Endometrial microvascular endothelial cells (primary cell): ENCODE measurements around the gene ATP5F1E. TPM values are rescaled to one million over a fixed set of nuclear protein-coding genes. Genes with fewer than 3 reads are reported as not detected.

Experiments
- in situ Hi-C: cut with HindIII; loops from 2 replicates; pipeline ENCODE4 v1.10.0; 2017; ENCODE audit warnings: low sequenced_read_pairs, low pct_unique_long_range_greater_than_20kb; ENCODE audit errors: inconsistent ontology term
- total RNA-seq: library from RNA; depleted of rRNA; stranded (reverse); fragments of >200 nt; gene quantifications from one replicate; pipeline ENCODE4 v1.2.3, GENCODE V29; 2015; ENCODE audit errors: inconsistent ontology term

ATP5F1E gene
- total RNA-seq, 1 donor from 2014 or later = 18.2 TPM

- in situ Hi-C loops = loop anchor here (25.0 kb wide), 1 partner anchor 149 kb away; the partner anchor contains the start of genes GNAS and GNAS-AS1
Measured at GRCh38 chr20:59010995-59011873, 20.9 kb downstream of the ATP5F1E start.

- in situ Hi-C loops = loop anchor here (25.0 kb wide), 1 partner anchor 148 kb away; the partner anchor contains the start of genes GNAS and GNAS-AS1
Measured at GRCh38 chr20:59010321-59010994, 21.7 kb downstream of the ATP5F1E start.

GRCh38 chr20:59008715-59009336, 23.3 kb downstream of the ATP5F1E start:
- in situ Hi-C loops = loop anchor here (25.0 kb wide), 1 partner anchor 147 kb away; the partner anchor contains the start of genes GNAS and GNAS-AS1

GRCh38 chr20:59007665-59008511, 24.2 kb downstream of the ATP5F1E start:
- in situ Hi-C loops = loop anchor here (25.0 kb wide), 1 partner anchor 146 kb away; the partner anchor contains the start of genes GNAS and GNAS-AS1

GRCh38 chr20:59006864-59007664, 25.1 kb downstream of the ATP5F1E start, which contains the start of gene CTSZ:
TSS of gene CTSZ (minus strand) at chr20:59007254. CDS start at chr20:59007128, 126 bp downstream.
- in situ Hi-C loops = loop anchor here (25.0 kb wide), 1 partner anchor 145 kb away; the partner anchor contains the start of genes GNAS and GNAS-AS1

GRCh38 chr20:59006167-59006863, 25.8 kb downstream of the ATP5F1E start:
- in situ Hi-C loops = loop anchor here (25.0 kb wide), 1 partner anchor 144 kb away; the partner anchor contains the start of genes GNAS and GNAS-AS1

GRCh38 chr20:59005523-59006166, 26.5 kb downstream of the ATP5F1E start:
- in situ Hi-C loops = loop anchor here (25.0 kb wide), 1 partner anchor 143 kb away; the partner anchor contains the start of genes GNAS and GNAS-AS1

GRCh38 chr20:59004763-59005522, 27.2 kb downstream of the ATP5F1E start:
- in situ Hi-C loops = loop anchor here (25.0 kb wide), 1 partner anchor 143 kb away; the partner anchor contains the start of genes GNAS and GNAS-AS1

- in situ Hi-C loops = loop anchor here (25.0 kb wide), 1 partner anchor 142 kb away; the partner anchor contains the start of genes GNAS and GNAS-AS1
Measured at GRCh38 chr20:59004493-59004762, 27.7 kb downstream of the ATP5F1E start.

- in situ Hi-C loops = loop anchor here (25.0 kb wide), 1 partner anchor 142 kb away; the partner anchor contains the start of genes GNAS and GNAS-AS1
Measured at GRCh38 chr20:59003836-59004492, 28.2 kb downstream of the ATP5F1E start.

GRCh38 chr20:59002874-59003399, 29.2 kb downstream of the ATP5F1E start:
- in situ Hi-C loops = loop anchor here (25.0 kb wide), 1 partner anchor 141 kb away; the partner anchor contains the start of genes GNAS and GNAS-AS1

- in situ Hi-C loops = loop anchor here (25.0 kb wide), 1 partner anchor 140 kb away; the partner anchor contains the start of genes GNAS and GNAS-AS1
Measured at GRCh38 chr20:59002388-59002787, 29.7 kb downstream of the ATP5F1E start.

- in situ Hi-C loops = loop anchor here (25.0 kb wide), 1 partner anchor 139 kb away; the partner anchor contains the start of genes GNAS and GNAS-AS1
Measured at GRCh38 chr20:59001449-59002171, 30.5 kb downstream of the ATP5F1E start.

- in situ Hi-C loops = loop anchor here (25.0 kb wide), 1 partner anchor 139 kb away; the partner anchor contains the start of genes GNAS and GNAS-AS1
Measured at GRCh38 chr20:59001068-59001448, 31.1 kb downstream of the ATP5F1E start.
